Right cardiac atrium (tissue), 5 donors: Measurements from ENCODE around the gene ANKMY1. TPM values are rescaled to one million over a fixed set of nuclear protein-coding genes. Genes with fewer than 3 reads are reported as not detected.

Source experiments
- ATAC-seq, 2 donors: fragments of 200-7000 bp; cut with Tn5 transposase; one replicate each; pipeline versions ENCODE4 v1.8.0 to v1.9.1; 2020; ENCODE audit warnings: moderate library complexity in 2 of 2, mild to moderate bottlenecking in 1 of 2
- DNase-seq, 3 donors: peaks; one replicate each; pipeline ENCODE4 v3.0.0-alpha.2; 2020
- H3K27ac ChIP-seq: one replicate; pipeline ENCODE4 v1.5.1; 2013; ENCODE audit warnings: mild to moderate bottlenecking, low read length, control low read depth, moderate library complexity
- H3K27me3 ChIP-seq: one replicate; pipeline ENCODE4 v1.6.1; 2013; ENCODE audit not compliant: control insufficient read depth, insufficient read depth
- H3K4me1 ChIP-seq: one replicate; pipeline ENCODE4 v1.6.1; 2013; ENCODE audit warnings: low read length; ENCODE audit not compliant: control insufficient read depth, insufficient read depth
- H3K4me3 ChIP-seq: one replicate; pipeline ENCODE4 v1.5.1; 2013; ENCODE audit warnings: low read length, control low read depth
- H3K9me3 ChIP-seq: one replicate; pipeline ENCODE4 v1.6.1; 2013; ENCODE audit warnings: low read length; ENCODE audit not compliant: control insufficient read depth
- WGBS: extraction: QIAGEN DNeasy Blood & Tissue Kit; methylation state at CpG from one replicate; pipeline ENCODE4 v1.1.7; 2013; 5-methylcytosine and 5-hydroxymethylcytosine counted together
- intact Hi-C, 4 donors: fragments of 100-400 bp; cut with DNase I; formaldehyde crosslinking; loops; one replicate each; pipeline versions ENCODE4 v1.11.0 to v1.14.0; 2022 to 2023
- polyA plus RNA-seq: library from polyadenylated mRNA; stranded (reverse); fragments of 200-250 nt; gene quantifications from one replicate; pipeline ENCODE4 v1.2.3, GENCODE V29; 2013
- total RNA-seq, 4 donors: library from RNA; stranded (reverse); fragmentation: NEBNext Ultra II Directional; extraction: Animal tissue kit (Norgen Biotek cat#: 25700); gene quantifications; one replicate each; pipeline ENCODE4 v1.2.1, GENCODE V29; 2021
- donor health status: healthy with polysubstance abuse.
- donor health status: DM: no; HTN: yes; CAD: no.
- donor health status: DM: no; HTN: no; CAD: no.
- donor health status: DM: no; HTN: yes; CAD: no; lungs with severe emphysema.
- donor health status: DM: yes; HTN: yes; CAD: no.

The ANKMY1 gene
- total and polyA plus RNA-seq, 5 donors: 3.5 to 8.0 (median 7.6) TPM

GRCh38 chr2:240443891-240444301 lies 113.9 kb downstream of the ANKMY1 start:
- H3K27me3 ChIP-seq: no peaks in the 10 kb centered on the region
- no peaks in the 10 kb centered on the region for H3K9me3 ChIP-seq
- H3K27ac ChIP-seq: no peak overlapping the region
- intact Hi-C loops: no loop called here
- no peak for ATAC-seq
- WGBS: 76% methylated on average over 17 of the region's 17 CpGs
- no peak overlapping the region for H3K4me3 ChIP-seq
- DNase-seq: peak in 2 of 3 donors; percentile 44 to 65
- H3K4me1 ChIP-seq: no peaks in the 10 kb centered on the region

- intact Hi-C loops: no loop called here
- DNase-seq (peak in 2 of 3 donors; percentile 43 to 53), ATAC-seq (no peak)
- Histone ChIP-seq H3K27ac (no peak overlapping the region), H3K4me1 (no peaks in the 10 kb centered on the region), H3K9me3 (no peaks in the 10 kb centered on the region), H3K27me3 (no peaks in the 10 kb centered on the region), H3K4me3 (no peak overlapping the region)
- WGBS: 85% methylated on average over 25 of the region's 25 CpGs
Measured at GRCh38 chr2:240442891-240443715, 114.7 kb downstream of the ANKMY1 start.

GRCh38 chr2:240441993-240442411 lies 115.8 kb downstream of the ANKMY1 start:
- DNase-seq (peak; percentile 7 to 63 (median 49)), ATAC-seq (no peak)
- 79% methylated on average over 17 of the region's 17 CpGs for WGBS
- intact Hi-C loops: no loop called here
- H3K27me3 ChIP-seq: no peaks in the 10 kb centered on the region
- no peak overlapping the region for H3K27ac ChIP-seq
- no peaks in the 10 kb centered on the region for H3K9me3 ChIP-seq
- no peak overlapping the region for H3K4me3 ChIP-seq
- H3K4me1 ChIP-seq: no peaks in the 10 kb centered on the region

GRCh38 chr2:240441326-240441992 lies 116.3 kb downstream of the ANKMY1 start:
- no peak overlapping the region for H3K4me3 ChIP-seq
- H3K27ac ChIP-seq: no peak overlapping the region
- no peaks in the 10 kb centered on the region for H3K27me3 ChIP-seq
- WGBS: 87% methylated on average over 27 of the region's 27 CpGs
- peak in 2 of 3 donors; percentile 7 to 54 for DNase-seq
- H3K4me1 ChIP-seq: no peaks in the 10 kb centered on the region
- ATAC-seq: no peak
- no peaks in the 10 kb centered on the region for H3K9me3 ChIP-seq
- intact Hi-C loops: no loop called here

GRCh38 chr2:240440704-240441320 lies 117.0 kb downstream of the ANKMY1 start:
- 86% methylated on average over 18 of the region's 18 CpGs for WGBS
- no peaks in the 10 kb centered on the region for H3K9me3 ChIP-seq
- no peak overlapping the region for H3K4me3 ChIP-seq
- no peak for ATAC-seq
- intact Hi-C loops: no loop called here
- H3K27ac ChIP-seq: no peak overlapping the region
- DNase-seq: peak; percentile 8 to 42 (median 31)
- no peaks in the 10 kb centered on the region for H3K4me1 ChIP-seq
- no peaks in the 10 kb centered on the region for H3K27me3 ChIP-seq

- no peaks in the 10 kb centered on the region for H3K9me3 ChIP-seq
- DNase-seq (peak in 2 of 3 donors; percentile 3 to 19), ATAC-seq (no peak)
- H3K27ac ChIP-seq: no peak overlapping the region
- H3K27me3 ChIP-seq: no peaks in the 10 kb centered on the region
- 91% methylated on average over 11 of the region's 12 CpGs for WGBS
- no peak overlapping the region for H3K4me3 ChIP-seq
- H3K4me1 ChIP-seq: no peaks in the 10 kb centered on the region
- intact Hi-C loops: no loop called here
Measured at GRCh38 chr2:240440251-240440650, 117.5 kb downstream of the ANKMY1 start.

GRCh38 chr2:240439698-240440151 lies 118.1 kb downstream of the ANKMY1 start:
- peak; percentile 14 to 54 (median 31) for DNase-seq
- no peak overlapping the region for H3K4me3 ChIP-seq
- no peak overlapping the region for H3K27ac ChIP-seq
- ATAC-seq: no peak
- 81% methylated on average over 15 of the region's 15 CpGs for WGBS
- H3K9me3 ChIP-seq: no peaks in the 10 kb centered on the region
- no peaks in the 10 kb centered on the region for H3K4me1 ChIP-seq
- intact Hi-C loops: loop anchor here in 3 of 4 donors (2.0 to 10.0 kb wide), 4 partner anchors 65 to 207 kb away; no protein-coding TSS in a partner anchor
- H3K27me3 ChIP-seq: no peaks in the 10 kb centered on the region

- H3K4me1 ChIP-seq: no peaks in the 10 kb centered on the region
- H3K4me3 ChIP-seq: no peak overlapping the region
- ATAC-seq: no peak
Measured at GRCh38 chr2:240438810-240439697, 118.7 kb downstream of the ANKMY1 start.

GRCh38 chr2:240437861-240438809 lies 119.7 kb downstream of the ANKMY1 start:
- peak; percentile 73 to 89 (median 88) for DNase-seq
- no peaks in the 10 kb centered on the region for H3K9me3 ChIP-seq
- H3K27me3 ChIP-seq: no peaks in the 10 kb centered on the region
- peak; percentile 53 to 63 for ATAC-seq
- no peak overlapping the region for H3K4me3 ChIP-seq
- intact Hi-C loops: loop anchor here (1.0 to 10.0 kb wide), 5 partner anchors 63 to 205 kb away; no protein-coding TSS in a partner anchor
- 20% methylated on average over 24 of the region's 24 CpGs for WGBS
- peak overlapping the region; percentile 20 for H3K27ac ChIP-seq
- no peaks in the 10 kb centered on the region for H3K4me1 ChIP-seq

More at GRCh38 chr2:240438810-240439697, 118.7 kb downstream of the ANKMY1 start:
- peak; percentile 15 to 55 (median 51) for DNase-seq
- intact Hi-C loops: loop anchor here in 3 of 4 donors (1.0 to 10.0 kb wide), 5 partner anchors 64 to 206 kb away; no protein-coding TSS in a partner anchor
- Histone ChIP-seq H3K27me3 (no peaks in the 10 kb centered on the region), H3K27ac (no peak overlapping the region), H3K9me3 (no peaks in the 10 kb centered on the region)
- WGBS: 83% methylated on average over 25 of the region's 25 CpGs
